Medulla oblongata (tissue), 1 donor: ENCODE results near the gene ASXL1.

Source experiments
- DNase-seq: peaks from one replicate; pipeline ENCODE4 v3.0.0-alpha.2; 2015; ENCODE audit errors: extremely low spot score

The ASXL1 gene

DNA sequence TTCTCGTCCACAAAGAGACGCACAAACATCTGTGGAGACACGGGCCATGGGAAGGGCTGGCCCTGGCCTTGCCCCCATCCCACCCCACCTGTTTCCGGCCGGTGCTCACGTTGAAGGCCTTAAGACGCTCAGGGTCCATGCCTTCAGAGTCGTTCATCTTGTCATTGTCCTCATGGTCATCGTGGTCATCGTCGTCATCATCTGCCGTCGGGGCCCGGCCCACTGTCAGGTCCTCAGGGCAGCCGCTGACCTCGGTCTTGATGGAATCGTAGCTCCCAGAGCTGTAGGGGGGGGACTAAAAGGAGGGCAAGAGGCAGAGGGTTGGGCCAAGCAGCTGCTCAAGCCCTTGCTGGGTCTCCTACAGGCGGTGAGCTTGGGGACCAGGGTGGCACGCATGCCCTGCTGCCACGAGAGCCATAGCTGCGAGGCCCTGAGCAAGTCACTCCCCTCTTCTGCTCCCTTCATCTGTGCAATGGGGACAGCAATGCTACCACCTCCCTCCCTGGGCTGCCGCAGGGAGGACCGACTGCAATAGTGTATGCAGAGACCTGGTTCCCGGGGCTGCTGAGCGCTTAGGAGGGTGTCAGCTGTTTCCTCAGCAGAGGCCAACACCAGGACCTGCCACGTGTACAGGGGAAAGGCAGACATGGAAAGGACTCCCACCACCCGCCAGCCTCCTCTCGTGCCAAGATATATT is 95.5 kb downstream of the ASXL1 start:
- no peak for DNase-seq

DNA sequence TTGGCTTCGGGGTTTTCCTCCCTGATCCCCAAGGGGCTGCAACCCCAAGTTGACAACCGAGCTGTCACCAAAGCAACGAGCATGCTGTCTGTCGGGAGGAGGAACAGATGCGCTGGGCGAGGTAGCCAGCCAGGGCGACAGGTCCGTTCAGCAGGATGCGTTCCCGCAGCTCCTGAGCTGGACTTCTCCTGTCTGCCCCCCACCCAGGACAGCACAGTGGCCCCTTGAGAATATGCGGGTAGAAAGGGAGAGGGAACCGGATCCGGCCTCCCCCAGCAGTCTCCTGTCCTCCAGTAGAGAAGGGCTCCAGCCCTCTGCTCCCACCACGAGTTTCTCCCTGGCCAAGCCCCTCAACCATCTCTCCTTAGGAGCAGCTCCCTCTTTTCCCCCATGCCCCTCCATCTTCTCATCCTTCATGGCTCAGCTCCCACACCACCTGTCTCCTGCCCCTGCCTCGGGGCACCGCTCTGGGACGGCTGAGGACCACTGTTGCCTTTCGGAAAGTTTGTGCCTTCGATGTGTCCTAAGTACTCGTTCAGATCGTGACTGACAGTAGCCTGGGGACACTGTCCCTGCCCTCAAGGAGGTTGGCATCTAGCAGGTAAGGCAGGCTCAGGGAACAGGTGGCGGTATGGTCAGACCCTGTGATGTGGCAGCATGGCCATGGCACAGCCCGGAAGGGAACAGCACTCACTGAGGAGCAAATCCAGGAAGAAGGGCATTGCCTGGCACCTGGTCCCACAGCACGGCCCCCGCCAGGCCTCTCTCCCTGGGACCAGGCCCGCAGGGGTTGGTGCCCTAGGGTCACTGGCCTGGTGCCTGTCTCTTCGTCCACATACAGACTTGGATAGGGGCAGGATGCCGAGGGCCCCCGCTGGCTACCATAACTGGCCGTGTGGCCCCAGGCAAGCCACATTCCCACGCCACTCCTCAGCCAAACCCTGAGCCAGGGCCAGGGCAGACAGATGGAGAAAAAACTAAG is 96.3 kb downstream of the ASXL1 start:
- no peak for DNase-seq

DNA sequence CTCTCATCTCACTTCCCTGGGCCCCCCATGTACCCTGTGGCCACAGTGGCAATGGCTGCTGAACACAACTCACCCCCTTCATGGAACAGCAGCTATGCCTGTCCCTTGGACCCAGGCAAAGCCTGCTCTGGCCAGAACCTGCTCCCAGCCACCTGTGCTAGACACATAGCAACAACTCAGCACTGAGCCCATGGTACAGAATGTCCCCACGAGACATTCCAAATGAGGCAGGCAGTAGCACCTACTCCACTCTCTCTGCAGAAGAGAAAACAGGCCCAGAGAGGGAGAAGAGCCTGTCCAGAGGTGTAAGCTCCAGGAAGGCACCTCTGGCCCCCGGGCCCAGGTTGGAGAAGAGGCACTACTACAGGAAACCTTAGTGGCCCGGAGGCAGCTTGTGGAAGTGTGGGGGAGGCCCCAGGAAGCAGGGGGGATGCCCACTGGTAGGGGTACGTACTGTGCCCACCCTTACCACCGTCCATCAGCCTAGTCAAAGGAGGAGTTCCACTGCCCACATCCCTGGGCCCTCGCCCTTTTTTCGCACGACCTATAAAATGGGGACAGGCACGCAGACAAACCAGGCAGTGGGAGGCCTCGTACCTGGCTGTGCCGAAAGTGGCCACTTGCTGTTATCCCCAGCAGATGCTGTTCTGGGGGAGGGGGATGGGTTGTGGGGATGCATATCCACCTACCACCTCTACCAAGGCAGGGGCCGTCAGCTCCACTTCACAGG is 97.2 kb downstream of the ASXL1 start:
- no peak for DNase-seq

DNA sequence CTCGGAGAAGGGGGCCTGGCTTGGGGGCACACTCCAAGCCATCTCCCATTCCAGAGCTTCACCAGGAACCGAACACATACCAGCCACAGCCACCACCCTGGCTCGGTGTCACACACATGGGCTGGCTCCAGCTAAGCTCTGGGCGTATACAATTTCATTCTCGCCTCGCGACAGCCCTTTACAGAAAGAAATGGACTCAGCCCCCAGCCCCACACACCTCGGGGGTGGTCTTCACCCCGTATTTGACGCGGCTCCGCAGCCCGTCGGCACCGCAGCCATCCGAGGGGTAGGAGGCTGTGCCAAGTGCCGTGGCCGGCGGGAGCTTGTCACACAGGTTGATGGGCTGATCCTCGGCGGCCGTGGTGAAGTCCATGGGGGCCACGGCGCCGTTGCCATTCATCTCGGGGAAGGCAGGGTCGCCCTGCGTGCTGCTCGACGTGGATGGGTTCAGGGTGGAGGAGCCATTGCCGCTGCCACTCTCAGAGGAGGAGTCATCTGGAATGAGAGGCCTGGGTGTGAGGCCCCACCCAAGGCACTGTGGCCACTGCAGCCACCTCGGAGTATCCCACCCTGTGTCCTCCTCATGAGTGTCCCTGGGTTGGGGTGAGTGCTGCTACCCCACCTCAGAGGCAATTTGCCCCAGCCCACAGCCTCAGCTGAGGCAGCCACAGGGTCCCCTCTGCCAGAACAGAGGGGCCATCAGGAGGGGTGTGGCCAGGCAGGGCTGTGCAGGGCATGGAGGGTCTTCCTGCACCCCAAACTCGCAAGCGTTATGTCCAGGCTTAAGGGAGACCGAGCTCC is 98.0 kb downstream of the ASXL1 start:
- DNase-seq = no peak

DNA sequence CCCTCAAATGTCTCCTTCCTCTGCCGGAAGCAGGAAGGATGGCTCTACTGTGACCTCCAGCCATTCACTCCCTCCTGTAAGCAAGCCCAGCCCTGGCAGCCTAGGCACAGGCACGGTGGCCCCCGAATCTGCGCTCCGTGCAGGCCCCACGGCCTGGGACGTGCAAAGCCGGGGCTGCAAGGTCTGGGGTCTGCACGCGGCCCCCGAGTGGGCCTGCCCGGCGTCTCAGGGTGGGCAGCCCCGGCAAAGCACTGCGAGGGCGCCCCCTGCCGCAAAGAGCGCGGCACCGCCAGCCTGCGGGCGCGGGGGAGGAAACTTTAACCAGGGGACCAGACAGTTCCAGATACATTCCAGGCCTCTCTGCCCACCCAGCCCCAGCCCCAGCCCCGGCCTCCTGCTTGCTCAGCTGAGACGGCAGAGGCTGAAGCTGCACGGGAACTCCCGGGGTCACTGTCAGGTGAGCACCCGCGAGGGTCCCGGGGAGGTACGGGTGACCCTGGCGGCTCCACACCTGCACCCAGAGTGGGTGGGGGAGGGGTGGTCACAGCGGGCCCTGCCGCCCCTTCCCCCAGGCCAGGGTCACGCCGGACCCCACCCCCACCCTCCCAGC is 98.8 kb downstream of the ASXL1 start:
- DNase-seq = no peak

DNA sequence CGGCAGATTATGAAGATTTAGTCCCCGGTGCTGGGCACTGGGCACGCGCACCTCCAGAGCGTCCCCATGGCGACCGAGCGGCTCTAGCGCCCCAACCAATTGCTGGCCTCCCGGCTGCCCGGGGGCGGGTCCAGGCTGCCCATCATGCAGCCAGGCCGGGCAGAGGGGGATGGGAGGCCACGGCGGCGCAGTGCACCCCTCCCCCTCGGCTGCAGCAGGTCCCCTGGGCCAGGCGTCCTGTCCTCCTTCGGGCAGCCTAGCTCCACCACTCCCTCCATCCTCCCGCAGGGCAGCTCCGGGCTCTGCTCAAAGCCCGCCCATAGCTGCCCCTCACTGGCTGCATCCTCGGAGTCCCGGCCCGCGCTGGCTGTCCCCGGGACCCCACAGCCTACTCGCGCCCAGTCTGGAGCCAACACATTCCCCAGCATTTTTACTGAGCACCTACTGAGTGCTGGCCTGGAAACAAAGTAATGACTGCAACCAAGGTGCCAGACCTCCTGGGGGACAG is 99.4 kb downstream of the ASXL1 start:
- DNase-seq = peak; percentile 84

DNA sequence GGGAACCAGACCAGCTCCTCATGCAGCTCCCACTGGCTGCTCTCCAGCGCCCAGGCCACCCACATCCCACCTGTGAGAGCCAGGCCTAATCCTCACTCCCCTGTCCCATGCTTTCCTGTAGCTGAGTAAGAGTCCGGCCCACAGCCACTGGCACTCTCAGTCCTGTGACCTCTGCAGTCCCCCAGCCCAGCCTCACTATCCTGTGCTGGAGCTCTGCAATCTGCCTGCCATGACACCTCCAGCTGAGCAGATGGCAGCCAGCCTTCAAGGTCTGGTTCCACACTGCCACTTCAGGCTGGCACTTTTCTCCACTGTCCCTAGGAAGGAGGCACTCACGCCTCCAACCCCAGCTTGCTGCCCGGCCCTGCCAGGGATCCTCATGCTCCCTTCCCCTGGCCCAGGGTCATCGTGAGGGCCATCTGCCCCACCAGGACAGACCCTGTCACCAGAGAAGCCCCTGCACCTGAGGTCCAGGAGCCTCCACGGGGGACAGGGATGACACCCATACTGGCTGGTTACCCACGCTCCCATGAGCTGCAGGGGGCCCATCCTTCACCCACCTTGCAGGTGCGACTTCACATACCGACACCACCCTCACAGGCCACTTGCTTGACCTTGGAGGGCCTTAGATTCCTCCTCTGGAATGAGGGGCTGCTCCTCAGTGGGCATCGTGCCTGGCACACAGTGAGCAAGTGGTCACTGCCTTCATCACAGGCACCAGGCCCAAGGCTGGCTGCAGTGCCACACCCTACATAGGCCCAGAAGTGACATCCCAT is 100.1 kb downstream of the ASXL1 start:
- DNase-seq = no peak

DNA sequence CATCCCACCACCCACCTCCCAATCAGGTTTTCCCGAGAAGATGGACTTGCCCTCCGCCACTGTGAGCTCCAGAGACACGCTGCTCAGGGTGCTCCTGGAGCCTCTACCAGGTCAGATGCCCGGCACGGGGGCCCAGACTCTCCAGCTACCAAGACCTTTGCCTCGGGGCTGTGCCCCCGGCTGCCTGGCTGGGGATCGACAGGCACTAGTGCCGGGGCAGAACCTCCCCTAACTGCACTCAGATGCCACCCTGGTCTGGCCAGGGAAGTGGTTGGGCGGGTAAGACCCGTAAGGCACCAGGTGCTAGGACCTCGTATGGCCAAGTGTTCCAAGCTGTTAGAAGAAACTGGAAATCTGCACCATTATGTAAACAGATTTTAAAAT is 100.7 kb downstream of the ASXL1 start:
- no peak for DNase-seq

DNA sequence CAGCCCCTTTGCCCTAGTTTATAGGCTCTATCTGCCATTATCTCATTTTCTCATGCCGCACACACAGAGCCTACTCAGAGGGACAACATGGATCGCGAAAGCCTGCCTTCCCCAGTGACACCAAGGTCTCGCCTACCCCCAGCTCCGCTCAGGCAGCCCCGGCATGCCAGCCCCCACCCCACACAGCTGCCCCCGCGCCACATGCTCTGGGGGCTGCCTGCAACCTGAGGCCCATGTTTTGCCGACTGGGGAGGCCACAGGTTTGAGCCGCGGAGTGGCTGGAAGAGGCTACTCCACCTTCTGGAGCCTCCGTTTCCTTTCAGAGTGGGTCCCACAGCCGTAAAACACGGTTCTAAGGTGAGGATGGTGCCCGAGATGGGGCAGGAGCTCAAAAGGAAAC is 102.1 kb downstream of the ASXL1 start:
- DNase-seq = no peak

DNA sequence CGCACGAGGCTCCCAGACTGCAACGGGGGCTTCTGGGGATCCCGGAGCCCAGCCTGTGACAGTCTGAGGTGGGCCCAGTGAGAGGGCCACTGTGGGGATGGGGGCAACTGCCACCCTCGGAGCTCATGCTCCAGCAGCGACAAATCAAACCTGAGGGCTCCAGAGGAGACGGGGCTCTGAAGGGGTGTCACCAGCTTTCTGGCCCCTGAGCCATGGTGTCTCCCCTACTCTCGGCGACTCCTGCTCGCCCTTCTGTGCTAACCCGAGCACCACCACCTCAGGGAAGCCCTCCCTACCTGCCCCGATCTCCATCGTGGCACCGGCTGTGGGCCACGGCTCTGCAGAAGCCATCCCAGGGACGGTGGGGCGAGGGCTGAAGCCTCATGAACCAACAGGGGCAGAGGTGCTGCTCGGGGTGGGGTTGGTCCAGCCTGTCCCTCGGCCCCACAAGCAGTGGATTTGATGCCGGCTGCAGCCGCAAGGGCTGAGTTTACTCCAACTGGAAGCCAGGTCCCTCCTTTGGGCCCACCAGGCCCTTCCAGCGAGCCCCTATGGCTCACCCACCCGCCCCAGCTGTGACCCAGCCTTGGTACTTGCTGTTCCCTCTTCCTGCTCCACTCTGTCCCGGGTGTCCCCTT is 102.7 kb downstream of the ASXL1 start:
- no peak for DNase-seq

DNA sequence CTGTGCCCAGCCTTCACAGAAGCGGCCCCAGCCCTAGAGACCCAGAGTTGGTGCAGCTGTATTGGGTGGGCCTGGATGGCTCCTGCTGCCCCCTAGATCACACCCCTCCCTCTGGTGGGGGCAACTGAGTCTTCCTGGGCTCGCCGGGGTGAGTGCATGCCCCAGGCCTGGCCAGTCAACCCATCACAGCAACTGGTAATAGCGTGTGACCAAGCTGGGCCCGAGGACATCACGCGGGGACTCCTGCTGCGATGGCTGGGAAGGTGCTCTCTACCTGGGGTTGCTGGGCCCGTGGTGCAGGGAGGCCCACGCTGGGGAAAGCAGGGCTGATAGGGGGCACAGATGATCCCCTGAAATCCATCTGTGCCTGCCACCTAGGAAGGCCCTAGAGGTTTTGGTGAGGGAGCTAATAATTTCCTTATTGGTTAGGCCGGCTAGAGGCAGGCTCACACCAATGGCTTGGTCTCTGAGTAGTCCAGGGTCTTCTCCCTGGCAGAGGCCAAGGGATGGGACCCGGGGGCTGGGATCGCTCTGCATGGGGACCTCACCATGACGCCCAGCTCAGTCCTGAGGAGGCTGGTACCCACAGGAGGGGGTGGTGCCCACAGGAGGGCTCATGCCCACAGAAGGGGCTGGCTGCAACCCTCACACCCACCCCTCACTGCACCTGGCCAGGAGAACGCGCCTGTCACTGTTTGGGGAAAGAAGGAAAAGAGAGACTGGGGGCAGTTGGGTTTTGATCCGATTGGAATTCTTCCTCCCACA is 103.9 kb downstream of the ASXL1 start:
- DNase-seq = no peak

DNA sequence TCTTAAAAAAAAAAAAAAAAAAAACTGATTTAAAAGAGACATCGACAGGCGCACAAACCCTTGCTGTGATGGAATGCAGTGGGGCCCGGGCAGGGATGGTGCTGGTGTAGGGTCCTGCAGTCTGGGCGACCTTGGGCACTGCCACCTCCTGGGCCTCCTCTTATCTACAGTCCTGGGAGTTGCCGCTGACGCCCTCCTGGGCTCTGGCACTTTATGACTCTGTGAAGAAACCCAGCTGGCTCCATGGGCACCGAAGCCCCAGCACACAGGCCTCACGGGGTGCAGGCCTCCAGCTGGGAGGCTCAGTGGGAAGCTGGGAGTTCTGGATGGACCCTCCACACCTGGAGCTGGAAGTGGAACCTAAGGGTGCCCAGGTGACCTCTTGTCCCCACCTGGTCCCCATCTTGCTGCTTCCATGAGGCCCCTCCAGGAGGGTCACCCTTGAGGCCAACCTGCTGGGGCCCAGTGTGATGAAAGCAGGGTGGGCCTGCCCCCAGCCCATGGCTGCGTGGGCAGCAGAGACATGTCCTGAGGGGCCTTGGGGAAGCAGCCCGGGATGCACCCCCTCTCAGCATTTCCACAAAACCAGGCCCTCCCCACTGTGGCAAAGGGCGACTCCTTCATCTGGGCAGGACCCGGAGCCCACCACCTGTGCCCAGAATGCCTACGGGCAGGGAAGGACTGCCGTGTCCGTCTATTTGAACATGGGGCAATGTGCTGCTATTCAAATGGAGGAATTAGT is 104.9 kb downstream of the ASXL1 start:
- no peak for DNase-seq

DNA sequence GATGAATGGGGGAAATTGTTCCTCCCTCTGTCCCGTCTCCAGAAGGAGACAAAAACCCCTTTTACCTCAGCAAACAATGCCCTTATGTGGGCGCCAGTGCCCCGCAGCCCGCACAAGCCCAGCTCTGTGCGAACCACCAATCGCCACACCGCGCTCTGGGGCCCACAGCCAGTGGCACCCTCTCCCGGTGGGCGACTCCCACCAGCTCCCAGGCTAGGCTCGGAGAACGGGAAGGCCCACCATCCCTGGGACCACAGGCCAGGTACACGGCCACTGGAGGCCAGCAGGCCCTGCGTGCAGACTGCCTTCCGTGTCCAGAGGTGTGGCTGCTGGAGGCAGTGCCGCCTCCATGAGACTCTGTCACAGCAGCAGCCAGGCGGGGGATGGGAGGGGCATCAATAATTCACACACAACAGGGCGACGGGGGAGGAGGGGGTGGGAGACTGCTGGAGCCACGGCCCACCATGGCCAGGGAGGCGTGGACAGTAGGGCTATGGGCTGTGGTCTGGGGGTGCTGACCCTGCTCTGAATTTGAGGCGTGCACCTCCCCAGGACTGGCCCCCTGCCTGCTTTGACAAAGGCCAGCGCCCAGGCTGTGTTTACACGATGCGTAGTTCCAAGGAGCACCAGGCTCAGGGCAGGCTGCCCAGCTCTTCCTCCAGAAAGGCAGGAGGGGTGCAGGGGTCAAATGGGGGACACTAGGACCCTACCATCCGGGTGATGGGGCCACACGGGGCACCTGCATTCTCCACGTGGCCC is 105.7 kb downstream of the ASXL1 start:
- DNase-seq = peak; percentile 95

DNA sequence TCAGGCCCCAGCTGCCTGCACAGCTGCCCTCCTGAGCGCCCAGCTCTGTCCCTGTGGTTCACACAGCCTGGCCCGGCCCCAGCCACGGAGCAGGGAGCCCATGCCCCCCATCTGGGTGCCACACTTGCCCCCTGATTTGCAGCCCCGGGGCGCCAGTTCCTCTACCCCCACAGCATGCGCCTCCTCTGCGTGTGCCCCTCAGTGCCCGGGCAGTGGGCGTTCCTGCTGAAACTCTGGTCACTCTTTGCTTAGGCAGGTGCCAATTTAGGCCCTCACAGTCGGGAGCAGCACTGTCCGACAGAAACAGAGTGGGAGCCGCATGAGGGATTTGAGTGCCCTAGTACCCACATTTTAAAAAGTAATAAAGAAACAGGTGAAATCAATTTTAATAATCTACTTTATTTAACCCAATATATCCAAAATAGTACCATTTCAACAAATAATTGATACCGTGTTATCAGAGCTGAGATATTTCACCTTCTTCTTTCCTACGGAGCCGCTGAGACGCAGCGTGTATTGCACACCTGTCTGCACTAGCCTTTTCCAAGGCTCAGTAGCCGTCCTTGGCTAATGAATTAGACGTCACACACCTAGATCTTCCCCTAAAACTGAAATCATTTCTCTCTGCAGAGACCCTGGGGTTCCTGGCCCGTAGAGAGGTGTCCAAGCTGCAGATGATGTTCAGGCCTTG is 106.4 kb downstream of the ASXL1 start:
- DNase-seq = no peak

DNA sequence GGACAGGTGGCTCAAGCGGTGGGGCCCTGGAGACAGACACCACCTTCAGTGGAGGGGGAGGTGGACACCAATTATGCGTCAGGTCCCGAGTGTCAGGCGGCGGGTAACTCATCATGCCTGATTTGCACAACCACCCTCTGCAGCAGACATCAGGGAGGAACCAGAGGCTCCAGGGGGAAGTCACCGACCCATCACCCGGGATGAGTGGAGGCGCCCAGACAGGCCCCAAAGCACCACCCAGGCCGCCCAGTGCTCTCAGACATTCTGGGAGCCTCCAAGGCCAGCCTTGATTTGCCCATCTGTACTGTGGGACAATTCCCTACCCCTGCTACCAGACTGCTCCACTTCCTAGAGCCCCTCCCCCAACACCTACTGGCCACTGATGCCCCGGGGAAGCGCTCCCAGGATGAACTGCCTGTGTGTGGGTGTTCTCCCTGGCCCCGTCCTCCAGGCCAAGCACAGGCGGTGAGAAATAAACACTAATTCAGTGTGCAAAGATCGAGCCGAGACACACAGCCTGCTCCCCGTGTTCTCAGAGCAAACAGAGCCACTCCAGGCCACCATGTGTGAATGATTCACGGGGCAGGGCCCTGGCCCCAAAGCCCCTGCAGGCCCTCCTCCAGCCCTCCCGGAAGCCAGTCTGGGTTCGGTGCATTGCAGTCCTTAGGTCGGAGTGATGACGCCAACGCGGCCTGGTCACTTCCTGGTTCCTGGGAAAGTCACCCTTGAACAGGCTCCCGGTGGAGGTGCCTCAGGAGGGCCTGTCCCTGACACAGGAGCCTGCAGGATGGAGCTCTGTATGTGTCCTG is 107.2 kb downstream of the ASXL1 start:
- no peak for DNase-seq
